PC-3 (cell line): ENCODE measurements around the gene ICOSLG. TPM values are rescaled to one million over a fixed set of nuclear protein-coding genes. Genes with fewer than 3 reads are reported as not detected.

Source experiments
- ATAC-seq: fragments of 200-7000 bp; cut with Tn5 transposase; 2 replicates; pipeline ENCODE4 v1.9.1; 2020; ENCODE audit warnings: mild to moderate bottlenecking, moderate library complexity
- BruUV-seq: library from RNA; stranded (reverse); fragments of 400-500 nt; replicated peaks from 2 replicates; lab custom pipeline; 2021; lab: Mats Ljungman, UMichigan
- CTCF ChIA-PET: fragments of 300-600 bp; sonication (Branson Sonifier 250); formaldehyde crosslinking; loops from one replicate; lab custom pipeline; 2022; ENCODE audit warnings: antibody characterized with exemption; lab: Charles Lee
- POLR2A ChIA-PET: fragments of 300-600 bp; sonication (Branson Sonifier 250); formaldehyde crosslinking; loops from one replicate; lab custom pipeline; 2022; ENCODE audit warnings: antibody characterized with exemption; ENCODE audit not compliant: unreplicated experiment; lab: Charles Lee
- DNase-seq: peaks from one replicate; pipeline ENCODE4 v3.0.0-alpha.2; 2015
- H2AFZ ChIP-seq: fragments of 300-600 bp; sonication (generic); 2 replicates; pipeline ENCODE4 v1.6.0; 2016; ENCODE audit warnings: antibody characterized with exemption, low read length
- H3F3A ChIP-seq: fragments of 300-600 bp; sonication (generic); one replicate; pipeline ENCODE4 v1.6.0; 2017; ENCODE audit warnings: antibody characterized with exemption, low read length, control low read depth, mild to moderate bottlenecking; ENCODE audit not compliant: unreplicated experiment
- H3K27ac ChIP-seq: fragments of 300-600 bp; sonication (generic); 2 replicates; pipeline ENCODE4 v1.5.1; 2016; ENCODE audit warnings: mild to moderate bottlenecking, low read length
- H3K27me3 ChIP-seq: fragments of 300-600 bp; sonication (generic); 2 replicates; pipeline ENCODE4 v1.6.1; 2016; ENCODE audit warnings: low read length, mixed read lengths
- H3K36me3 ChIP-seq: fragments of 300-600 bp; sonication (generic); 2 replicates; pipeline ENCODE4 v1.6.1; 2016; ENCODE audit warnings: low read depth, mixed run types, low read length, mixed read lengths
- H3K4me1 ChIP-seq: fragments of 300-600 bp; sonication (generic); 2 replicates; pipeline ENCODE4 v1.5.1; 2016; ENCODE audit warnings: low read length; ENCODE audit not compliant: insufficient read depth
- H3K4me2 ChIP-seq: fragments of 300-600 bp; sonication (generic); 2 replicates; pipeline ENCODE4 v1.6.0; 2016; ENCODE audit warnings: low read length
- H3K4me3 ChIP-seq: fragments of 300-600 bp; sonication (generic); 2 replicates; pipeline ENCODE4 v1.5.1; 2016; ENCODE audit warnings: mild to moderate bottlenecking, low read length, mixed read lengths
- H3K79me2 ChIP-seq: fragments of 300-600 bp; sonication (generic); 2 replicates; pipeline ENCODE4 v1.6.1; 2017; ENCODE audit warnings: low read length, mixed read lengths
- H3K9ac ChIP-seq: fragments of 300-600 bp; sonication (generic); 2 replicates; pipeline ENCODE4 v1.6.0; 2016; ENCODE audit warnings: mild to moderate bottlenecking, low read length
- H3K9me2 ChIP-seq: fragments of 300-600 bp; sonication (generic); replicated peaks from 2 replicates; pipeline ENCODE4 v1.6.1; 2016; ENCODE audit warnings: mixed run types, low read length, mixed read lengths
- H3K9me3 ChIP-seq: fragments of 300-600 bp; sonication (generic); 2 replicates; pipeline ENCODE4 v1.6.1; 2016; ENCODE audit warnings: low read length, mixed read lengths
- H4K20me1 ChIP-seq: fragments of 300-600 bp; sonication (generic); 2 replicates; pipeline ENCODE4 v1.6.1; 2016; ENCODE audit warnings: low read length, mixed read lengths
- CTCF ChIP-seq: fragments of 300-600 bp; sonication (generic); conservative IDR thresholded peaks from 2 replicates; pipeline ENCODE4 v1.5.1; 2017; ENCODE audit warnings: antibody characterized with exemption, low read depth, mild to moderate bottlenecking, low read length
- EZH2 ChIP-seq: fragments of 300-600 bp; sonication (generic); IDR thresholded peaks from one replicate; pipeline ENCODE4 v1.6.1; 2017; ENCODE audit warnings: antibody characterized with exemption, mild to moderate bottlenecking, low read length; ENCODE audit not compliant: unreplicated experiment
- EZH2phosphoT487 ChIP-seq: fragments of 300-600 bp; sonication (generic); IDR thresholded peaks from 2 replicates; pipeline ENCODE4 v1.6.1; 2018; ENCODE audit warnings: mild to moderate bottlenecking, antibody characterized with exemption, low read length, borderline replicate concordance
- intact Hi-C: fragments of 100-400 bp; cut with micrococcal nuclease; formaldehyde crosslinking; loops from 2 replicates; pipeline ENCODE4 v1.9.0; 2023
- total RNA-seq: library from RNA; depleted of rRNA; stranded (reverse); fragments of >200 nt; gene quantifications from 2 replicates; pipeline ENCODE4 v1.2.3, GENCODE V29; 2014

The ICOSLG gene
- total RNA-seq, 1 experiment from 2014 or later, result 11.6 TPM

DNA sequence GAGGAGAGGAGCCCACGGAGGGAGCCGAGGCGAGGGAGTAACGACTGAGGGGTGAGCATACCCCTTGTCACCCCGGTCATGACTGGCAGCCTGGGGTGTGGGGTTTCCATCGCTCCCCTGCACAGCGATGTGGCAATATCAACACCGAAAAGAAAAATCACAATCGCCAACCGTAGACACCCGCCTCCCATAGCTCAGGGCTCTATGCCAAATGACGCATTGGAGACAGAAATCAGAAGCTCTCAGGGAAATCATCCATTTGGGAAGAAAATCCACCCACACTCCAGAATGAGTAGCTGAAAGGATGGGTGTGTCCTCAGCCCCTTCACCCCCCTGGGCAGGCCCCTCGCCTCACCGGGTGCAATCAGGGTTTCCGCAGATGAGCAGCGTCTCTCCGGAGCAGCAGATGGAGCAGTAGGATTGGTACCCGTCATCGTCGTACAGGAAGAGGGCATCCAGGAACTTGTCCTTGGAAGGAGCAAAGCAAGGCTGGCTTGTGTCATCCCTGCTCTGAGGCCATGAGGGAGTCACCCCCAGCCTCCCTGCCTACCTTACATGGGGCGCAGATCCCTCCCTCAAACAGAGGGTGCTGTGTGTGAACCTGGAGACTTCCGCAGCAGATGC lies 18.5 kb upstream of the ICOSLG start:
- CTCF ChIA-PET, result no interaction called here
- DNase-seq, result no peak
- BruUV-seq, result no TSS peak

GRCh38 chr21:44258056-44258725 lies 17.4 kb upstream of the ICOSLG start:
- Histone ChIP-seq H2AFZ (no peak overlapping the region), H3F3A (no peaks in the 10 kb centered on the region), H3K27me3 (no peaks in the 10 kb centered on the region), H4K20me1 (no peaks in the 10 kb centered on the region), H3K9ac (no peak overlapping the region), H3K4me2 (no peak overlapping the region), H3K4me3 (no peak overlapping the region), H3K27ac (no peak overlapping the region), H3K9me2 (no peaks in the 10 kb centered on the region), H3K36me3 (no peaks in the 10 kb centered on the region), H3K4me1 (no peaks in the 10 kb centered on the region), H3K79me2 (no peaks in the 10 kb centered on the region), H3K9me3 (no peaks in the 10 kb centered on the region)
- CTCF ChIA-PET, result no interaction called here
- no TSS peak for BruUV-seq
- no peak for ATAC-seq
- intact Hi-C loops, result no loop called here
- no peak for TF ChIP-seq EZH2phosphoT487
- no peak for TF ChIP-seq EZH2
- TF ChIP-seq CTCF, result no peak
- DNase-seq, result no peak
- POLR2A ChIA-PET, result no interaction called here

More for the DNA sequence above, 18.5 kb upstream of the ICOSLG start:
- Histone ChIP-seq H3K4me2 (no peak overlapping the region), H3K9me3 (no peaks in the 10 kb centered on the region), H3K4me1 (no peaks in the 10 kb centered on the region), H2AFZ (no peak overlapping the region), H3K36me3 (no peaks in the 10 kb centered on the region), H3K27me3 (no peaks in the 10 kb centered on the region), H3K27ac (no peak overlapping the region), H4K20me1 (no peaks in the 10 kb centered on the region), H3K9ac (no peak overlapping the region), H3K4me3 (no peak overlapping the region), H3K79me2 (no peaks in the 10 kb centered on the region), H3K9me2 (no peaks in the 10 kb centered on the region), H3F3A (no peaks in the 10 kb centered on the region)
- POLR2A ChIA-PET, result no interaction called here
- ATAC-seq, result no peak
- intact Hi-C loops, result no loop called here
- TF ChIP-seq CTCF (no peak), EZH2phosphoT487 (no peak), EZH2 (no peak)

DNA sequence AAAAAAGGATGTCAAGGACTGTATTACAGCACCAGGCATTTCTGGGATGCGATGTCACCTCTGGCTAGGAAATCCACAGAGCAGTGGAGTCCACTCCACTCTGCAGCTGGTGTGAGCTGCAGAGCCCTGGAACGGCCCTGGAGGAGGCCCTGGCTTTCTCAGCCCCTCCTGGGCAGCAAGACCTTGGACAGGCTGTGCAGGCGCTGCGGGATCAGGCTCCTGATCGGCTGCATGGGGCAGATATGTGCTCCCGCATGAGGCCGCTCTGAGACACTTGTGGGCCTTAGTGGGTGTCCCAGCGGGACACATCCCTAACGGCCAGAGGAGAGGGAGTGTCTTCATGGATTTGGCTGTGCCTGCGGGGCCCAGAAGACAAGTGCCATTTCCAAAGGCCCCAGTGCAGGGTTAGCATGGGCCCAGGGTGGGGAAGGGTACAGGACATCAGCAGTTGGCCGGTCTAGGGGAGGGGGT lies 14.8 kb upstream of the ICOSLG start:
- Histone ChIP-seq H3K79me2 (no peaks in the 10 kb centered on the region), H3K9ac (no peak overlapping the region), H2AFZ (no peak overlapping the region), H3K4me3 (no peak overlapping the region), H3K9me3 (no peaks in the 10 kb centered on the region), H3K36me3 (no peaks in the 10 kb centered on the region), H3K4me1 (no peaks in the 10 kb centered on the region), H3K27ac (no peak overlapping the region), H3F3A (no peaks in the 10 kb centered on the region), H3K27me3 (no peaks in the 10 kb centered on the region), H3K4me2 (no peak overlapping the region), H4K20me1 (no peaks in the 10 kb centered on the region), H3K9me2 (no peaks in the 10 kb centered on the region)
- TF ChIP-seq EZH2phosphoT487, result no peak
- ChIA-PET POLR2A (no interaction called here), CTCF (no interaction called here)
- intact Hi-C loops, result no loop called here
- ATAC-seq, result no peak
- no TSS peak for BruUV-seq
- no peak for DNase-seq
